Activated T-cell treated with anti-CD3 and anti-CD28 coated beads, Interleukin-2, amount 50 U/mL, for 1 hour (primary cell): ENCODE data around the gene LMO2.

Experiments
- DNase-seq: peaks from one replicate; pipeline ENCODE4 v3.0.0-alpha.2; 2020

The LMO2 gene

GRCh38 chr11:33912405-33913361 lies 20.8 kb upstream of the LMO2 start:
- no peak for DNase-seq

GRCh38 chr11:33910958-33911339 lies 19.1 kb upstream of the LMO2 start:
- no peak for DNase-seq

GRCh38 chr11:33910296-33910957 lies 18.6 kb upstream of the LMO2 start:
- no peak for DNase-seq

- DNase-seq: no peak
Measured at GRCh38 chr11:33909552-33909951, 17.7 kb upstream of the LMO2 start.

GRCh38 chr11:33909150-33909549 lies 17.3 kb upstream of the LMO2 start:
- no peak for DNase-seq

DNA sequence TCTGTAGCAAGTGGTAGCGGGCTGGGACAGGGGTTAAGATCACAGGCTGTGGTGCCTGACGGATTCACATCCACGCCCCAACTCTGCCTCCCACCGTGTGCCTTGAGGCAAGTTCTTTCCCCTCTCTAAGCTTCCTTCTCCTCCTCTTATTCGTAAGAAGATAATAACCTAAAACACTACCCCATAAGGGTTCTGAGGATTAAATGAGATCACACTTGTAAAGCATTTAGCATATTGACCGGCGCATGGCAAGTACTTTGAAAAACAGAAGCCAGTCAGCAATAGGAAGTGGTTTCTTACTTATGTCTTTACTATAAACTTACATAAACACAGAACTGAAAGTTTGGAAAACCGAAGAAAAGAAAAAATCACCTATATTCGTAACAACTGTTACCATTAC lies 15.5 kb upstream of the LMO2 start:
- DNase-seq: no peak

GRCh38 chr11:33906484-33907186 lies 14.8 kb upstream of the LMO2 start:
- no peak for DNase-seq

GRCh38 chr11:33904102-33904501 lies 12.2 kb upstream of the LMO2 start:
- DNase-seq: no peak

DNA sequence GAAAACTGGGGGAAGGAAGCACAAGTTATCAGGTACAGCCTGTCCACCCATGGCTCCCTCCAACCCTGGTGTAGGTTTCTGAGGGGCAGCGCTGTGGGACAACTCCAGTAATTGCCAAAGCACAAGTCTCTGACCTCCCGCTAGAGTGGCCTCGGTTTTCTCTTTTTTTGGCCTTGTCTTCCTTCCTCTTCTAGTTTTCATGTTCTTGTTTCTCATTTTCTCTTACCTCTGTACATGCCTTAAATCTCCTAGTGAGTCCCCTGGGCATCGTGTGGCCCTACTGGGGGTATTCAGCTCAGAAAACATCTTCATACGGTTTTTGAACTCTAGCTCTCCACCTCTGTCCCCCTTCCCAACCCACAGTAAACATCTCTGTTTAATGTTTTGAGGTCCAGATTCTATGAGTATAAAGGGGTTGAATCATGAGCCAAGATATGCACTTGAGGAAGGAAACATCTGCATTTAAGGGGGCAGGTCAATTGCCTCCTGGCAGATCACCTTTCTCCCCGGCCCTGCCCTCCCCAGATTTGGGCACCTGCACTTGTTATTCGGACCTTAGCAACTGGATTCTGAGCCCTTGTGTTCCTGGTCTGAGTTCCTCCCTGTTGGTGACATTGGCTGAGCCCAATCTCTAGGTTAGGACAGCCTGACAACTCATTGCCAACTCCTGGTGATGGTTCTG lies 8.4 kb upstream of the LMO2 start:
- no peak for DNase-seq

DNA sequence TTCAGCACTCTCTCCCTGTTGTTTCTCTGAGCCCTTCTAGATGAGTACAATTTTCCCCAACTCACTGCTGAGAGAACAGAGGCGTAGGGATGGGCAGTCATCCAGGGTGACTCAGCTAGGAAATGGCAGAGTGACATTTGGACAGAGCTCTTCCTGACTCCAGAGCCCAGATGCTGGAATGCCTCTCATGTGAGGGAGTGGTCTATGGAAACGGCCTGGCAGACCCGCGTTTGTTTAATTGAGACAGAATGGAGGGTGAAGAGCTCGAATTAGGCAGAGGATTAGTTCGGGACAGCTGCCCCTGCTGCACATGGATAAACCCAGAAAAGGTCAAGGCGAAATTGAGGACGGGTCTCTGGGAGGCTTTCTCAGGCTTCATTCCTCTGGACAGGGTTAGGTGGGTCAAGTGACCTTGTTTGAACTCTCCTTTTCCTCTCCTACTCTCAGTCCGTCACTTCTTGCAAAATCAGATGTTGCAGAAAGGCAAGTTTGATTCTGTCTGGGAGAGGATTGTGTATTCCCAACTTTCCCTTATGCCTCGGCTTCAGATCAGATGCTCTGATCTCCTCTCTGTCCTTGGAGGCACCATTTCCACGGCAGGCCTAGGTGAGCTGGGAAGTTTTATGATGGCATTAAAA lies 7.6 kb upstream of the LMO2 start:
- DNase-seq: no peak

GRCh38 chr11:33898957-33899356 lies 7.1 kb upstream of the LMO2 start:
- no peak for DNase-seq

DNA sequence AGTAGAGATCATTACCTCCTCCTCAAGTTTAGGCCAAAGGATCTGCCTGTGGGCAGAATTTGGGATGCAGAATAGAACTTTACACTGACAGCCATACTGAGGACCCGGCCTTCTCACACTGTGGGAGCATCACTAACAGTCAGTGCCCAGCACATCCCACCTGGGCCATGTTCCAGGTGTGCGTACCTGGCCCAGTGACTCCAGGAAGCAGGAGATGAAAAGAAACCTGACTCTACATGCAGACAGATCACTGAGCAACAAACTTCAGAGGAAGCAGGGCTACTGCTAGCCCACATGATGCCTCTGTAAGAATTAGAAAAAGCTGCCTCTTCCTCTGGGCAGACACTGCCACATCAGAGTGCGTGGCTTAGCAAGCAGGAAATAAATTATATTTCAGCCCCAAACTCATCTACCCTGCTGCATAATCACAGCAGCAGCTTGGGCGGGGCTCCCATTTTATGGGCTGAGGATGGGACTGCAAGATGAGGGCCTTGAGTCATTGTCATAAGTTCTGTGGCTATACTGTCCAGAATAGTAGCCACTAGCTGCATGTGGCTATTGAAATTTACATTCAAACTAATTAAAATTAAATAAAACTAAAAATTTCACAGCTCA lies 6.0 kb upstream of the LMO2 start:
- DNase-seq: no peak

DNA sequence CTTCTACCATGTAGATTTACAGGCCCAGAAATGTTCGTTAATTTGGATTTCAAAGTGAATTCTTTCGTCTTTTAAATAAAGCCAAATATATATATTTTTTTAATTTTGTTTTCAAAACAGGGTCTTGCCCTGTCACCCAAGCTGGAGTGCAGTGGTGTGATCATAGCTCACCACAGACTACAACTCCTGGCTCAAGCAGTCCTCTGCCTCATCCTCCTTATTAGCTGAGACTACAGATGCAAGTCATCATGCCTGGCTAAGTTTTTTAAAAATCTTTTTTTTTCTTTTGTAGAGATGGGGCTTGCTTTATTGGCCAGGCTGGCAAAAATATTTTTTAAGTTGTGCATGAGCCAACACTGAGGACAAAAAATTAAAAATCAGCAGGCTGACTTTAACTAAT lies 5.0 kb upstream of the LMO2 start:
- DNase-seq: no peak

DNA sequence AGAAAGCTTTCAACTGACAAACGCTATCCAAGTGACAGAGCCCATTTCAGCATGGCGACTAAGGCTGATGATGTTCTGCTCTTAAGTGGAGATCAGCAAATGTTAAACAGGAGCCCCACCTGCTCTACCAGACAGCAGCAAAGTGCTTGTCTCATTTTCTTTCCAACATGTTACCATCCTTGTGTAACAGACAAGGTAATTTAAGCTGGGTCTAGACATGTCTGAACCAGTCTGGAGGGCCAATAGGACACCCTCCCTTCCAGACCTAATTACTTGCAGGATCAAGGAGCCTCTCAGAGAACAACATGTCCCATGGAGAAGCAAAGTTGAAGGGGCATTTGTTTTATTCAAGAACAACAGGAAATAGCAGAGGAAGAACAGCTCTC lies 3.9 kb upstream of the LMO2 start:
- no peak for DNase-seq

DNA sequence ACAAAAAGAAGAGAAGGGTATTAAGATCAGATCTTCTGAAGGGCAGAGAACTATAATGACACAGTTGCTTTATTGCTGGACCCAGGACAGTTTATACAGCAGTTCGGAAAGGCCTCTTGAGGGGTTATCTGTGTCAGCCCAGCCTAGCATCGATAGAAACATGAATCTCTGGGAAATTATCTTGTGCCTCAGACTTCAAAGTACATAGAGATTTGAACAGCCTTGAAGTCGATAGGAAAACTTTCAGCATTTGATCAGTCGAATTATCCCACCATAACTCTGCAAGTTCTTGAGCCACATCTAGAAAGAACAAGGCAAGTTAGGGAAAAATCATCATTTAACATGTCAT lies 2.5 kb upstream of the LMO2 start:
- DNase-seq: no peak

- peak; percentile 63 for DNase-seq
Measured at GRCh38 chr11:33893711-33894397, 2.0 kb upstream of the LMO2 start.

DNA sequence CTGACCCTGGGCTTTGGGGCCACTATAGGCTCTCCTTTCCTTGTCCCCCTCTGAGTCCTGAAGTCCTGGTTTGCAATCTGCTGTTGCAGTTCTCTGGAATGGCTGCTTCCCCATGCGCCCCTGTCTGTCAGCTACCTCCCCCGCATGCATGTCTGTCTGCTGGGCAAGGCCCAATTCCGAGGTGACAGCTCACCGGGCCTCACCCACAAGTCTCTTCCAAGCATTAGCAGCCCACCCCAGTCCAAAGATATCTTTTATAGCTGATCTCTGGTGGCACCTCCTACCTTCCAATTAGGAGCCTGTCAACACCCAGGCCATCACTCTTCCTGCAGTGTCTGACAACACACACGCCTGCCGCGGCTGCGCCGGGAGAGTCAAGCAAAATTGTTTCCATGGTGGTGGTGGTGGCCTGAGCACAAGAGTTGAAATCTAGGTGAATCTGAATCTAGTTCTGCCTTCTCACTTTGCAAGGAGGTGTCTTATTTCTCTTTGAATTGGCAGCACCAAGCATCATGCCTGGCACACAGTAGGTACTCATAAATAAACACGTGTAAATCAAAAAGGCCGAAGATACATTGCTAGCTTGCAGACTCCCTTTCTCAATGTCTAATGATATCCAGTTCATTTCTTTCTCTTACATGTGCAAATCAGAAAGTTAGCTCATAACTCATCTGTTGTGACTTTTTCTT lies 1.2 kb upstream of the LMO2 start:
- no peak for DNase-seq

GRCh38 chr11:33889821-33890378 lies 2.0 kb downstream of the LMO2 start:
- DNase-seq: no peak

DNA sequence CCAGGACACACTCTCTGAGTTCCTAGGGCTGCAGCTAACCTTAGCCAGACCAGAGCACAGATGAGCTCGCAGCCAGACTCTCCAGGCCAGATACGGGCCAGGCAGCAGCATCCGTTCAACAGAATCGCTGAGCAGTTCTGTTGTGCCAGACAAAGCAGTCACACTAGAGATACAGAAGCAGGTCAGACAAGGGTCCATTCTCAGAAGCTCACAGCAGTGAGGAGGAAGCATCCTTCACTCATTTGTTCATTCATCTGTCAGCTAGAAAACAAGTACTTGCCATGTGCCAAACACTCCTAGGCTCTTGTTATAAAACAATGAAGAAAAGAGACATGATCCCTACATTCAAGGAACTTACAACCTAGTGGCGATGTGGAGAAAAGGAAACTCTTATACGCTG lies 2.6 kb downstream of the LMO2 start:
- no peak for DNase-seq

GRCh38 chr11:33887886-33888285 lies 4.0 kb downstream of the LMO2 start:
- no peak for DNase-seq
